ENCODE measurements around the gene PHF12. TPM values are rescaled to one million over a fixed set of nuclear protein-coding genes. Genes with fewer than 3 reads are reported as not detected.

Gene PHF12
- total RNA-seq, 1 experiment from 2014 or later, result 35.7 TPM

DNA sequence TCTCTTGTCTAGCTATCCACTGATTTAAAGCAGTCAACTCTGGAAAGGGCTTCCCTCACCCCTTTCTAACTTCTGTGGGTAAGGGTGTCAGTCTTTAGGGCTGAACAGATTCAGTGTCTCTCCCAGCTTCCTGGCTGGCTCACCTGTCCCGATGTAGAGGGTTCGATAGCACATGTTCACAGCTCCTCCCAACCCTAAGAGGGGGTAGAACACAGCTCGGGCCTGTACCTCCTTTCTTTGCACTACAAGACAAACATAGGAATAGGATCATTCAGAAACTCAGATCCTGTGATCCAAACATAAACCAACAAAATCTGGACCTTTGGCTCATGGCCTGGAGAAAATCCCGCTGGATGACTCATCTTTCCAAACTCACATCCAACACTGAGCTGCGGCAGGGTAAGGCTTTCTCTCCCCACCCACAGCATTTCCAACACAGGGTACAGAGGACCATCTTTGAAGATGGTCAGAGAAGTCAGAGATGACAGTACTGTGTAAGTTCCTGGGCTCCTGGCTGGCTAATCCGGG lies 42.6 kb downstream of the PHF12 start:
- DNase-seq (ENCODE audit: low read depth, low spot score) (no peak), ATAC-seq (no peak)
- CTCF ChIA-PET, result interaction anchor here (2.7 kb wide), 1 partner anchor 181 kb away, joined by 9 read pairs; no protein-coding TSS in a partner anchor

More for the DNA sequence above, 42.6 kb downstream of the PHF12 start:
- Histone ChIP-seq H3K9me3 (ENCODE audit: control insufficient read depth in 1 of 2, insufficient read depth in 1 of 2, low read depth in 1 of 2, low read length in 2 of 2) (no peaks in the 10 kb centered on the region), H3K27ac (ENCODE audit: low read depth, low read length) (no peak overlapping the region), H2AFZ (ENCODE audit: low read depth, low read length, poor library complexity, severe bottlenecking) (no peak overlapping the region), H3K79me2 (ENCODE audit: insufficient read depth, low read length) (no peaks in the 10 kb centered on the region), H3K9ac (ENCODE audit: low read length) (no peak overlapping the region), H3K4me3 (replicated peaks in 1 of 2; ENCODE audit: low read depth in 1 of 2, low read length in 2 of 2) (no peak overlapping the region), H3K27me3 (ENCODE audit: insufficient read depth, low read length) (no peaks in the 10 kb centered on the region), H3K9me2 (ENCODE audit: insufficient read depth) (no peaks in the 10 kb centered on the region), H3K4me1 (ENCODE audit: control insufficient read depth in 1 of 2, insufficient read depth in 2 of 2, low read length in 2 of 2) (no peaks in the 10 kb centered on the region), H3K4me2 (ENCODE audit: low read length) (no peak overlapping the region), H3K36me3 (ENCODE audit: control insufficient read depth in 1 of 2, insufficient read depth in 2 of 2, low read length in 2 of 2) (peaks cover 55 to 59% of the 10 kb centered on the region in 2 experiments), H4K20me1 (ENCODE audit: insufficient read depth) (no peaks in the 10 kb centered on the region)
- no TSS peak for BruUV-seq (replicated peaks)
- ChIA-PET RAD21 (ENCODE audit: low non-redundant PET in 1 of 2, low total read pairs in 2 of 2, uncharacterized antibody in 2 of 2, unreplicated experiment in 2 of 2) (no interaction called here), POLR2A (interaction anchor here (1.4 kb wide), 1 partner anchor 180 kb away, joined by 5 read pairs; the partner anchor contains the start of gene NEK8)
- intact Hi-C loops (cut with micrococcal nuclease), result loop anchor here (10.0 kb wide), 1 partner anchor 264 kb away; the partner anchor contains the start of gene BLTP2
- TF ChIP-seq TCF7L2 (IDR thresholded peaks at IDR 0.05; ENCODE audit: borderline replicate concordance, extremely low read depth, insufficient read depth, insufficient read length) (no peak), ZNF274 (IDR thresholded peaks at IDR 0.05; ENCODE audit: low read depth, low read length) (no peak), SIN3A (IDR thresholded peaks at IDR 0.05; ENCODE audit: low read depth) (no peak), CEBPB (IDR thresholded peaks at IDR 0.05; ENCODE audit: low read depth) (no peak), RAD21 (IDR thresholded peaks at IDR 0.05; ENCODE audit: low read depth) (no peak), YY1 (IDR thresholded peaks at IDR 0.05; ENCODE audit: extremely low read depth, insufficient replicate concordance, low read depth, low read length) (no peak), ZBTB33 (IDR thresholded peaks at IDR 0.05; ENCODE audit: extremely low read depth, insufficient replicate concordance, low read length) (no peak), POLR2A (IDR thresholded peaks at IDR 0.05; ENCODE audit: borderline replicate concordance, extremely low read depth, insufficient read depth, insufficient read length) (no peak), REST (IDR thresholded peaks at IDR 0.05; ENCODE audit: low read depth) (no peak)
- TF ChIP-seq, protein P1, sequence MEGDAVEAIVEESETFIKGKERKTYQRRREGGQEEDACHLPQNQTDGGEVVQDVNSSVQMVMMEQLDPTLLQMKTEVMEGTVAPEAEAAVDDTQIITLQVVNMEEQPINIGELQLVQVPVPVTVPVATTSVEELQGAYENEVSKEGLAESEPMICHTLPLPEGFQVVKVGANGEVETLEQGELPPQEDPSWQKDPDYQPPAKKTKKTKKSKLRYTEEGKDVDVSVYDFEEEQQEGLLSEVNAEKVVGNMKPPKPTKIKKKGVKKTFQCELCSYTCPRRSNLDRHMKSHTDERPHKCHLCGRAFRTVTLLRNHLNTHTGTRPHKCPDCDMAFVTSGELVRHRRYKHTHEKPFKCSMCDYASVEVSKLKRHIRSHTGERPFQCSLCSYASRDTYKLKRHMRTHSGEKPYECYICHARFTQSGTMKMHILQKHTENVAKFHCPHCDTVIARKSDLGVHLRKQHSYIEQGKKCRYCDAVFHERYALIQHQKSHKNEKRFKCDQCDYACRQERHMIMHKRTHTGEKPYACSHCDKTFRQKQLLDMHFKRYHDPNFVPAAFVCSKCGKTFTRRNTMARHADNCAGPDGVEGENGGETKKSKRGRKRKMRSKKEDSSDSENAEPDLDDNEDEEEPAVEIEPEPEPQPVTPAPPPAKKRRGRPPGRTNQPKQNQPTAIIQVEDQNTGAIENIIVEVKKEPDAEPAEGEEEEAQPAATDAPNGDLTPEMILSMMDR (IDR thresholded peaks at IDR 0.05 in 2 of 3, conservative IDR thresholded peaks at IDR 0.05 in 1 of 3; ENCODE audit: borderline replicate concordance in 1 of 3, insufficient read depth in 1 of 3, low read depth in 2 of 3, low read length in 2 of 3), result no peak
